Neuronal stem cell (in vitro differentiated cells): ENCODE results near the gene HES2.
A peak's percentile ranks its signal among the peaks of the same experiment; 100 is the strongest.

Experiments used
- DNase-seq: peaks from one replicate; pipeline ENCODE4 v3.0.0-alpha.2; 2013; ENCODE audit warnings: low spot score
- H2AFZ ChIP-seq: one replicate; pipeline ENCODE4 v1.6.1; 2013; ENCODE audit warnings: mild to moderate bottlenecking, low read length, inconsistent platforms
- H2AK5ac ChIP-seq: 2 replicates; pipeline ENCODE4 v1.6.1; 2013; ENCODE audit warnings: low read depth, mild to moderate bottlenecking, inconsistent platforms, low read length, moderate library complexity, mixed read lengths
- H2BK120ac ChIP-seq: 2 replicates; pipeline ENCODE4 v1.6.1; 2013; ENCODE audit warnings: low read depth, mild to moderate bottlenecking, inconsistent platforms, low read length, moderate library complexity, mixed read lengths
- H2BK12ac ChIP-seq: one replicate; pipeline ENCODE4 v1.6.1; 2013; ENCODE audit warnings: low read length, inconsistent platforms
- H2BK15ac ChIP-seq: 2 replicates; pipeline ENCODE4 v1.6.1; 2013; ENCODE audit warnings: mild to moderate bottlenecking, low read length, inconsistent platforms, mixed read lengths
- H2BK5ac ChIP-seq: one replicate; pipeline ENCODE4 v1.6.1; 2013; ENCODE audit warnings: inconsistent platforms, mild to moderate bottlenecking, low read length, moderate library complexity
- H3K14ac ChIP-seq: one replicate; pipeline ENCODE4 v1.6.1; 2013; ENCODE audit warnings: low read length, inconsistent platforms
- H3K18ac ChIP-seq: 2 replicates; pipeline ENCODE4 v1.6.1; 2013; ENCODE audit warnings: low read length, inconsistent platforms
- H3K23ac ChIP-seq: 2 replicates; pipeline ENCODE4 v1.6.1; 2013; ENCODE audit warnings: low read depth, mild to moderate bottlenecking, mixed read lengths, low read length, inconsistent platforms; ENCODE audit not compliant: poor library complexity
- H3K27ac ChIP-seq: replicated peaks from 3 replicates; pipeline ENCODE4 v1.5.1; 2013; ENCODE audit warnings: low read length, inconsistent platforms
- H3K27me3 ChIP-seq, 3 experiments: 2 replicates each; pipeline ENCODE4 v1.6.1; 2013; ENCODE audit warnings: low read length in 3 of 3, mild to moderate bottlenecking in 2 of 3, inconsistent platforms in 1 of 3, low read depth in 1 of 3, mixed read lengths in 1 of 3, moderate library complexity in 1 of 3; ENCODE audit not compliant: control insufficient read depth in 3 of 3, insufficient read depth in 3 of 3
- H3K36me3 ChIP-seq, 2 donors: replicated peaks in 1 of 2; 2 replicates each; pipeline ENCODE4 v1.6.1; 2013; ENCODE audit warnings: low read length in 2 of 2; ENCODE audit not compliant: control insufficient read depth in 2 of 2, insufficient read depth in 2 of 2
- H3K4ac ChIP-seq: 2 replicates; pipeline ENCODE4 v1.6.1; 2013; ENCODE audit warnings: inconsistent platforms, mild to moderate bottlenecking, low read length, moderate library complexity
- H3K4me1 ChIP-seq, 2 donors: 1 replicate in 1 of 2; 2 replicates in 1 of 2; pipeline ENCODE4 v1.6.1; 2013; ENCODE audit warnings: low read length in 2 of 2, low read depth in 1 of 2; ENCODE audit not compliant: control insufficient read depth in 2 of 2, insufficient read depth in 1 of 2
- H3K4me2 ChIP-seq: one replicate; pipeline ENCODE4 v1.6.1; 2013; ENCODE audit warnings: mild to moderate bottlenecking, low read length, inconsistent platforms; ENCODE audit not compliant: insufficient read depth, poor library complexity, severe bottlenecking
- H3K4me3 ChIP-seq, 2 donors: 2 replicates each; pipeline ENCODE4 v1.5.1; 2013; ENCODE audit warnings: low read length in 2 of 2, mild to moderate bottlenecking in 2 of 2, inconsistent platforms in 1 of 2, moderate library complexity in 1 of 2
- H3K79me1 ChIP-seq: one replicate; pipeline ENCODE4 v1.6.1; 2013; ENCODE audit warnings: low read depth, mild to moderate bottlenecking, inconsistent platforms, low read length, moderate library complexity
- H3K9ac ChIP-seq: one replicate; pipeline ENCODE4 v1.6.1; 2013; ENCODE audit warnings: mild to moderate bottlenecking, low read depth, low read length, inconsistent platforms; ENCODE audit not compliant: poor library complexity
- H3K9me3 ChIP-seq, 2 donors: replicated peaks in 1 of 2; 2 replicates each; pipeline versions ENCODE3 to v1.6.1; 2013; ENCODE audit warnings: low read length in 2 of 2, mild to moderate bottlenecking in 2 of 2, inconsistent platforms in 1 of 2, low read depth in 1 of 2, mixed read lengths in 1 of 2, moderate library complexity in 1 of 2; ENCODE audit not compliant: control insufficient read depth in 2 of 2, insufficient read depth in 1 of 2
- H4K8ac ChIP-seq: one replicate; pipeline ENCODE4 v1.6.1; 2013; ENCODE audit warnings: low read depth, mild to moderate bottlenecking, inconsistent platforms, low read length, moderate library complexity
- H4K91ac ChIP-seq: one replicate; pipeline ENCODE4 v1.6.1; 2013; ENCODE audit warnings: low read length, low read depth, mild to moderate bottlenecking, inconsistent platforms; ENCODE audit not compliant: poor library complexity
- WGBS, 2 donors: extraction: QIAGEN DNeasy Blood & Tissue Kit; methylation state at CpG; one replicate each; pipeline ENCODE4 v1.1.7; 2013; ENCODE audit warnings: missing lambda C conversion rate in 2 of 2, mixed read lengths in 1 of 2; ENCODE audit not compliant: insufficient read length in 2 of 2, insufficient replicate concordance in 1 of 2; ENCODE audit errors: extremely low coverage in 2 of 2; 5-methylcytosine and 5-hydroxymethylcytosine counted together

HES2 gene

GRCh38 chr1:6414443-6414844 is 5.3 kb downstream of the HES2 start:
- H3K9me3 ChIP-seq = peaks cover 0 to 2% of the 10 kb centered on the region in 2 donors
- H3K4me2 ChIP-seq = peak overlapping the region; percentile 22
- no peak overlapping the region for H4K8ac ChIP-seq
- H3K23ac ChIP-seq = no peak overlapping the region
- H3K27me3 ChIP-seq = peaks cover 16 to 55% (median 48%) of the 10 kb centered on the region in 3 experiments
- H3K4me3 ChIP-seq = peak overlapping the region in 1 of 2 donors; percentile 53
- H2BK12ac ChIP-seq = no peak overlapping the region
- H2AFZ ChIP-seq = peak overlapping the region; percentile 74
- H3K9ac ChIP-seq = no peak overlapping the region
- H4K91ac ChIP-seq = no peak overlapping the region
- H2AK5ac ChIP-seq = no peak overlapping the region
- H2BK120ac ChIP-seq = no peak overlapping the region
- no peak overlapping the region for H2BK15ac ChIP-seq
- H3K4me1 ChIP-seq = peaks cover 3 to 6% of the 10 kb centered on the region in 2 donors
- no peaks in the 10 kb centered on the region for H3K79me1 ChIP-seq
- peak overlapping the region; percentile 67 for H3K18ac ChIP-seq
- no peaks in the 10 kb centered on the region for H3K36me3 ChIP-seq
- no peak overlapping the region for H2BK5ac ChIP-seq
- whole genome bisulfite sequencing, 2 donors = no CpG with 5 or more reads among the region's 15 CpGs
- DNase-seq = no peak
- H3K27ac ChIP-seq = no peak overlapping the region
- no peak overlapping the region for H3K4ac ChIP-seq
- H3K14ac ChIP-seq = no peak overlapping the region

GRCh38 chr1:6412896-6413295 is 6.8 kb downstream of the HES2 start:
- no peaks in the 10 kb centered on the region for H3K36me3 ChIP-seq
- H2AK5ac ChIP-seq = no peak overlapping the region
- H2BK5ac ChIP-seq = no peak overlapping the region
- no peak overlapping the region for H2BK120ac ChIP-seq
- no peaks in the 10 kb centered on the region for H3K9me3 ChIP-seq
- no peak overlapping the region for H4K91ac ChIP-seq
- H3K4me2 ChIP-seq = no peak overlapping the region
- H2BK15ac ChIP-seq = no peak overlapping the region
- H3K27me3 ChIP-seq = peaks cover 2 to 42% (median 33%) of the 10 kb centered on the region in 3 experiments
- H3K14ac ChIP-seq = no peak overlapping the region
- H2AFZ ChIP-seq = no peak overlapping the region
- no peak for DNase-seq
- no peak overlapping the region for H2BK12ac ChIP-seq
- H3K4me3 ChIP-seq = no peak overlapping the region
- no peaks in the 10 kb centered on the region for H3K79me1 ChIP-seq
- H3K18ac ChIP-seq = no peak overlapping the region
- WGBS, 2 donors = no CpG with 5 or more reads among the region's 6 CpGs
- H3K23ac ChIP-seq = no peak overlapping the region
- H3K4ac ChIP-seq = no peak overlapping the region
- no peak overlapping the region for H3K27ac ChIP-seq
- H3K9ac ChIP-seq = no peak overlapping the region
- peaks cover 3 to 4% of the 10 kb centered on the region in 2 donors for H3K4me1 ChIP-seq
- H4K8ac ChIP-seq = no peak overlapping the region

GRCh38 chr1:6410248-6410893 is 9.3 kb downstream of the HES2 start:
- Histone ChIP-seq H3K4ac (no peak overlapping the region), H3K4me2 (no peak overlapping the region), H3K4me3 (no peak overlapping the region), H2AFZ (no peak overlapping the region), H2BK15ac (no peak overlapping the region), H3K4me1 (peaks cover 3 to 4% of the 10 kb centered on the region in 2 donors), H3K9ac (no peak overlapping the region), H4K91ac (no peak overlapping the region), H3K18ac (no peak overlapping the region), H3K23ac (no peak overlapping the region), H3K14ac (no peak overlapping the region), H2BK120ac (no peak overlapping the region), H3K9me3 (no peaks in the 10 kb centered on the region), H3K79me1 (no peaks in the 10 kb centered on the region), H2AK5ac (no peak overlapping the region), H2BK5ac (no peak overlapping the region), H3K27me3 (peaks cover 0 to 26% (median 10%) of the 10 kb centered on the region in 3 experiments), H4K8ac (no peak overlapping the region), H3K27ac (no peak overlapping the region), H2BK12ac (no peak overlapping the region), H3K36me3 (no peaks in the 10 kb centered on the region)
- no peak for DNase-seq
- no CpG with 5 or more reads among the region's 13 CpGs for WGBS, 2 donors

- Histone ChIP-seq H3K36me3 (no peaks in the 10 kb centered on the region), H3K9ac (no peak overlapping the region), H4K8ac (no peak overlapping the region), H2BK12ac (no peak overlapping the region), H3K27me3 (peaks cover 0 to 27% (median 6%) of the 10 kb centered on the region in 3 experiments), H2BK15ac (no peak overlapping the region), H2AK5ac (no peak overlapping the region), H3K4me3 (no peak overlapping the region), H3K14ac (no peak overlapping the region), H3K9me3 (no peaks in the 10 kb centered on the region), H3K18ac (no peak overlapping the region), H2AFZ (no peak overlapping the region), H2BK120ac (no peak overlapping the region), H3K27ac (no peak overlapping the region), H3K79me1 (no peaks in the 10 kb centered on the region), H4K91ac (no peak overlapping the region), H3K4me1 (peaks cover 3 to 4% of the 10 kb centered on the region in 2 donors), H3K23ac (no peak overlapping the region), H3K4ac (no peak overlapping the region), H2BK5ac (no peak overlapping the region), H3K4me2 (no peak overlapping the region)
- no peak for DNase-seq
- WGBS, 2 donors = no CpG with 5 or more reads among the region's 6 CpGs
These were observed 10.0 kb downstream of the HES2 start for GRCh38 chr1:6409733-6410132.
